Measurements from ENCODE around the gene CEP152.
"Not testable (repeated sequence)": the region's sequence is repeated elsewhere in the genome, so short reads cannot be mapped to it uniquely, and the experiment has no call there.

Gene CEP152

GRCh38 chr15:48806151-48806550 lies 4.7 kb downstream of the CEP152 start:
- DNase-seq: peak; percentile 20

GRCh38 chr15:48805591-48805990 lies 5.3 kb downstream of the CEP152 start:
- DNase-seq: no peak

- DNase-seq: peak; percentile 32
These were observed 7.0 kb downstream of the CEP152 start for GRCh38 chr15:48803877-48804276.

- DNase-seq: no peak
These were observed 8.0 kb downstream of the CEP152 start for GRCh38 chr15:48802867-48803266.

GRCh38 chr15:48802257-48802656 lies 8.6 kb downstream of the CEP152 start:
- DNase-seq: no peak

GRCh38 chr15:48800811-48801455 lies 9.9 kb downstream of the CEP152 start:
- peak; percentile 30 for DNase-seq

- no peak for DNase-seq
These were observed 10.6 kb downstream of the CEP152 start for GRCh38 chr15:48800245-48800644.

GRCh38 chr15:48798319-48798718 lies 12.6 kb downstream of the CEP152 start:
- DNase-seq: peak; percentile 71

- DNase-seq: no peak
These were observed 13.9 kb downstream of the CEP152 start for GRCh38 chr15:48796930-48797329.

GRCh38 chr15:48796521-48796920 lies 14.3 kb downstream of the CEP152 start:
- no peak for DNase-seq

- DNase-seq: no peak
These were observed 15.0 kb downstream of the CEP152 start for GRCh38 chr15:48795901-48796300.

- DNase-seq: no peak
These were observed 16.2 kb downstream of the CEP152 start for GRCh38 chr15:48794697-48795134.

GRCh38 chr15:48792408-48792807 lies 18.5 kb downstream of the CEP152 start:
- DNase-seq: no peak

GRCh38 chr15:48790466-48791115 lies 20.3 kb downstream of the CEP152 start:
- not testable (repeated sequence) for DNase-seq

- DNase-seq: no peak
These were observed 25.2 kb downstream of the CEP152 start for GRCh38 chr15:48785712-48786111.

- no peak for DNase-seq
These were observed 25.7 kb downstream of the CEP152 start for GRCh38 chr15:48785195-48785594.

GRCh38 chr15:48784756-48785155 lies 26.1 kb downstream of the CEP152 start:
- no peak for DNase-seq

GRCh38 chr15:48782911-48783310 lies 28.0 kb downstream of the CEP152 start:
- DNase-seq: no peak

GRCh38 chr15:48781481-48782081 lies 29.3 kb downstream of the CEP152 start:
- DNase-seq: no peak

- DNase-seq: no peak
These were observed 29.9 kb downstream of the CEP152 start for GRCh38 chr15:48781017-48781416.

GRCh38 chr15:48778331-48778730 lies 32.5 kb downstream of the CEP152 start:
- DNase-seq: no peak

GRCh38 chr15:48777645-48778330 lies 33.1 kb downstream of the CEP152 start:
- DNase-seq: no peak

- DNase-seq: no peak
These were observed 35.3 kb downstream of the CEP152 start for GRCh38 chr15:48775546-48775945.

GRCh38 chr15:48774484-48774883 lies 36.4 kb downstream of the CEP152 start:
- DNase-seq: no peak
